NCI-H748 (cell line): ENCODE results near the gene PRRX2.

Source experiments
- DNase-seq: peaks from one replicate; lab custom pipeline; 2025; ENCODE audit not compliant: unreplicated experiment; lab: John Stamatoyannopoulos, UW

PRRX2 gene

GRCh38 chr9:129665389-129665775, at the start of gene PRRX2:
Gene PRRX2, plus strand, starts transcription at chr9:129665647. Its CDS starts 221 bp downstream, at chr9:129665868.
- peak; percentile 65 for DNase-seq

DNA sequence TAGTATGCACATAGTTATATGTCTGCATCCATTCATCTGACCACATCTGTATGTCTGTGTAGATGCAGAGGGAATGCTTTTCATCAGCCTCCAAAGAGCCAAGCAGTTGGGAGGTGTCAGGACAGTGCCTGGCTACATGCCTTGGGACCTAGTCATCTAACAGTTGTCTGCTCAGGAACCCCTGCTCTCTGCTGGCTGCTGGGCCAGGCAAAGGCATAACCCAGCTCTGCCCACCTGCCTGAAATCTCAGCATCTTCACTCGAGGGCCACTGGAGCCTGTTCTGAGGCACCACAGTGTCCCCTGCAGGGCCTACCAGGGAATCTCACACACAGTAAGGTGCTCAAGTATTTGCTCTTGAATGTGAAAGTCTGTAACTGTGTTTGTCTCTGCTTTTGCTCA, 48.3 kb upstream of the PRRX2 start:
- peak; percentile 45 for DNase-seq

- DNase-seq: peak; percentile 56
Measured at GRCh38 chr9:129619787-129620668, 45.4 kb upstream of the PRRX2 start.

DNA sequence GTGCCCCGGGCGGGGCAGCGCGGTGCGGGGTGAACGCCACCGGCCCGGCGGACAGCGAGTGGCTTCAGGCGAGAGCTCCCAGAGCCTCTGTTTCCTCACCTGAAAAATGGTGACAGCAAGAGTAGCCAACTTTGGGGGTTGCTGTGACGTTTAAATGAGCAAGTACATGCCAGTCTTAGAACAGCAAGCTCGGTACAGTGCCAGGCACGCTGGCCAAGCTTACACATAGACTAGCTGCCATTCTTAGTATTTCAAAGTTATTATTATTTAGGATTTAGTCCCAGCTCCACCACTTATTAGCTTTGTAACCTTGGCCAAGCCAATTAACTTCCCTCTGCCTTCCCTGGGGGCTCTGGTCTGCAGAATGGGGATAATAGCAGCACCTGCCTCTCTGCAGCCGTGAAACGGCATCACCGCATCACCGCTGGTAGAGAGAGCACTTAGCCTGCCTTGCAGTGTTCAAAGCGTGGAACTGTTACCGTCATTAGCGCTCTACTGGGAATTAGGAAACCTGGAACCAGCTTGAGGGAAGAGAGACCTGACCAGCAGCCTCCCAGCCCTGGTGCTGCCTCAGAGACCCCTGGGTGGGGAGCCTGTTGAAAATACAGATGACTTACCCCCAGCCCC, 44.7 kb upstream of the PRRX2 start, which contains the start of gene C9orf50:
Gene C9orf50 (minus strand): TSS at position 433 of the 627 bp plus-strand sequence. CDS start 527 bp downstream, outside the sequence.
- DNase-seq: peak; percentile 66

- DNase-seq: no peak
Measured at GRCh38 chr9:129623331-129623730, 42.1 kb upstream of the PRRX2 start.

- DNase-seq: peak; percentile 64
Measured at GRCh38 chr9:129624168-129624759, 41.2 kb upstream of the PRRX2 start.

GRCh38 chr9:129624947-129625346, 40.5 kb upstream of the PRRX2 start:
- DNase-seq: peak; percentile 72

- DNase-seq: peak; percentile 82
Measured at GRCh38 chr9:129626079-129626624, 39.3 kb upstream of the PRRX2 start, which contains the start of gene NTMT1. Gene NTMT1, plus strand, starts transcription at chr9:129626163. Its CDS starts 6,541 bp downstream, at chr9:129632704.

DNA sequence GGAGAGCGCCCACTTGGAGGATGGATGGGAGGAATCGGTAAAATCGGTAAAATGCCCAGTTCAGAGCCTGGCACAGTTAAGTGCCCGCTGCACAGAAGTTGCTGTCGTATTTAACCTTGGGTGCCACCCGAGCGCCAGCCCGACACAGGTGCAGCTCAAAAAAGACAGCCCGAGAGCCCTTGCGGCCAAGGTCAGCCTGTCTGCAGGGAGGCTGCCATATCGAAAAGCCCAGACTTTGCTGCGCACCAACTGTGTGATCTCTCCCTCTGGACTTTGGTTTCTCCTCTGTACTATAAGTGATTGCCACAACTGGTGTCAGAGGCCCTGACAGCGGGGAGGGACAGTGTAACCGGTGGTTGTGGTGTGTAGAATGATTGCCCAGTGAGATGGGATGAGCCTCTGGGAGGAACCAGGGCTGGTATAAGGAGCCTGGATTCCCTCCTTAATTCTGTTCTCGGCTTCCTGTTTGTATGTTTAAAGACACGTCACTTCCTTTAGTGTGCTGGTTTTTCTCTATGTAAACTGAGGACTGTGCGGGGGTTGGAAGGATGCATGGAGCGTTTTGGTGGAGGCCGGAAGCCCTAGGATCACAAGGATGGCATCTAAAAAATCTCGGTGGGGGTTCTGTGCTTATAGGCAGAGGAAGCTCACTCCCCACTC, 38.7 kb upstream of the PRRX2 start:
- no peak for DNase-seq

- DNase-seq: no peak
Measured at GRCh38 chr9:129627556-129628440, 37.6 kb upstream of the PRRX2 start.

GRCh38 chr9:129628709-129629108, 36.7 kb upstream of the PRRX2 start:
- no peak for DNase-seq

GRCh38 chr9:129629251-129629820, 36.1 kb upstream of the PRRX2 start:
- DNase-seq: no peak

DNA sequence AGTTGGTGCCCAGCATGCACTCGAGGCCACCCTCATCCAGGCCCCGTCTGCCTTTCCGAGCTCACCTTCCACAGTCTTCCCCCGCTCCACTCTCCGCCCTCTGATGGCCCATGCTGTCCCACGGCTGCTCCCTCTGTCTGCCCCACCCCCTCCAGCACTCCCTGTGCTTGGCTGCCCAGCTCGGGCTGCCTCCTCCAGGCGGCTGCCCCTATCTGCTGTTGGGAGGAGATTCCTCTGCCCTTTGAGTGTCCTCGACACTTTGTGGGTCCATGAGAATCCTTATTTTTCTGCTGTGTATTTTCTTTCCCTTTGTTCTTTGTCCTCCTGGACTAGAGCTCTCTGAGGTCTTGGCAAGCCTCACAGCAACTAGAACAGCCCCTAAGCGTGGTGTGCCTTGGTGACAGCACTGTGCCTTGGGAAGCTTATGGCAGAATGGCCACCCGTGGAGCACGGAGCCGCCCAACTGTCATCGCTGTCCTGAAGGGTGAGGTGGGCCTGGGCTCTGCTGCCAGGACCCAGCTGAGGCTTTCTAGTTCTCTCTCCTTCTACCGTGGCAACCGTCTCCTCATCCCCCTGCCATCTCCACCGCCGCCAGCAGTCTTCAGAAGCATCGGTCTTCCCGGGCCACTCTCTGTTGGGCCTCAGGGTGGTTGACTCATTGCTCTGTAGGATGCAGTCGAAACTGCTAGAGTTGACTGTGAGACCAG, 34.3 kb upstream of the PRRX2 start:
- no peak for DNase-seq

DNA sequence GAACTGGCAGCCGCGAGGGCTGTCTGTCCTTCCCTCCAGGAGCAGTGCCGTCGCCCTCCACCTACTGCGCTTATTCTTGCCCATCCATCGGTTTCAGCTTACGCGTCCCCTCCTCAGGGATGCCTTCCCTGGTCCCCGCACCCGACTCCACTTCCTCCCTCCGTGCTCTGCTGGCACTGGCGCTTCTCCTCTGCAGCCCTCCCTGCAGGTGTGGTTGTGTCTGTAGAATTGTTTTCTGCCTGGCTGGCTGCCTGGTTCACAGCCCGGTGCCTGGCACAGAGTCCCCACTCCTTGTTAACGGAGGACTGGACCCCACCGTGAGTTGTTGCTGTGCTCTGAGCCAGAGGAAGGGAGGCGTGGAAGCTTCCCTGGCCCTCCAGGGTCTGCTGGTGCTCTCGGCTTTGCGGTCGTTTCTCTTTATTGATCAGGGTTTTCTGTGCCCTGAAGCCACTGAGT, 33.7 kb upstream of the PRRX2 start:
- no peak for DNase-seq

DNA sequence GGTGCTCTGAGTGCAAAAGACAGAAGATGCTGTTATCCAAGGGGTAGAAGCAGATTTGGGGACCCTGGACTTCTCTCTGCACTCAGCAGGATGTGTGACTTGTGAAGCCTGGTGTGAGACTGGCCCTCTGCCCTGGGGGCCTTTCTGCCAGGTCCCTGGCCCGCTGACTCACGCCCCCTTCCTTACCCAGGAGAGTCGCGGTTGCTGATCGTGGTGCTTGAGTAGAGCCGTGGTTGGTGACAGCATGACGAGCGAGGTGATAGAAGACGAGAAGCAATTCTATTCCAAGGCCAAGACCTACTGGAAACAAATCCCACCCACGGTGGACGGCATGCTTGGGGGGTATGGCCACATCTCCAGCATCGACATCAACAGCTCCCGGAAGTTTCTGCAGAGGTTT, 33.0 kb upstream of the PRRX2 start:
- no peak for DNase-seq

GRCh38 chr9:129633207-129633606, 32.2 kb upstream of the PRRX2 start:
- no peak for DNase-seq

- DNase-seq: no peak
Measured at GRCh38 chr9:129633848-129634247, 31.6 kb upstream of the PRRX2 start.

GRCh38 chr9:129635099-129636065, 30.1 kb upstream of the PRRX2 start:
- no peak for DNase-seq
